ENCODE results near the gene TAOK3.

The TAOK3 gene

DNA sequence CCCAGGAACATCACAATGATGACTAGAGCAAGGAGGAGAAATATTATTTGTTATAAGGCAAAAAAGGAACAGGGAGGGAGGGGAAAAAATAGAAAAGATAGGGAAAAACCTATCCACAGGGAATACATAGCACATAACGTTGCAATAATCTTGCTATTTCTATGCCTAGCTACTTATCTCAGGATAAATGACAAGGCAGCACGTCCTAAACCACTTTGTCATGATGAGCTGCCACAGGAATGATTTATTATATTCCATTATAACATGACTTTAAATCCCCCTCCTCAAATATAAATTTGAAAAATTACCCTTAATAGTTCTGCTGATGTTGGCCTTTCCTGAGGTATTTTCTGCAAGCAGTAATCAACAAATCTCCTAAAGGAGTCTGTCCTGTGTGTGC, 160.1 kb downstream of the TAOK3 start:
- no peak for DNase-seq (ENCODE audit: low spot score)

DNA sequence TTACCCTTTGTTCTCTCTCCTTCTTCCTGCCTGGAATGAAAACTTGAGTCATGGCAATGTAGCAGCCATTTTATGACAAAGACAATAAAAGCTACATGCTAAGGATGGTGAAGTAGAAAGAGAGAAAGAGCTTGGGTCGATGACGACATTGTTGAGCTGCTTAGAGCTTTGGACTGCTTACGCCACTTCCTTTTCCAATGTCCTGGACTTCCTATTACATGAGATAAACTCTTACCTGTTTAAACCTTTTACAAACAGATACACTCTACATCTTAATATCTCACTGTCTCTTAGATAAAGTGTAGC, 166.6 kb downstream of the TAOK3 start:
- no peak for DNase-seq (ENCODE audit: low spot score)

DNA sequence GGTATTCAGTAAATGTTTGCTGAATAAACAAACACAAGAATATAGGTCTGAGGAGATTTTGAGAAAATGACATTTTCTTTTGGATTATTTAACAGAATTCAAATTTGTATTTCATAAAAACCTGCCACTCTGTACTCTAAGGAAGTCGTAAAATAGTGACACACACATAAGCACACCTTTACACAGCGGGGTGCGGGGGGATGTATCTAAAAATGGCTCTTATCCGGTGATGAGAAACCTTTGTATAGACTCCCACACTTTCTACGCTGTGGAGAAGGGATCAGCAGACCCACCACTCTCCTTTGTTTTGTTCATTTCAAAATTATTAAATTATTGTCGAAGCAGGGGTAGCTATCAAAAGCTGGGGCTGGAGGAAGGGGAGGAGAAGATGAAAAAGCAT, 178.7 kb downstream of the TAOK3 start:
- DNase-seq (ENCODE audit: low spot score) = no peak

DNA sequence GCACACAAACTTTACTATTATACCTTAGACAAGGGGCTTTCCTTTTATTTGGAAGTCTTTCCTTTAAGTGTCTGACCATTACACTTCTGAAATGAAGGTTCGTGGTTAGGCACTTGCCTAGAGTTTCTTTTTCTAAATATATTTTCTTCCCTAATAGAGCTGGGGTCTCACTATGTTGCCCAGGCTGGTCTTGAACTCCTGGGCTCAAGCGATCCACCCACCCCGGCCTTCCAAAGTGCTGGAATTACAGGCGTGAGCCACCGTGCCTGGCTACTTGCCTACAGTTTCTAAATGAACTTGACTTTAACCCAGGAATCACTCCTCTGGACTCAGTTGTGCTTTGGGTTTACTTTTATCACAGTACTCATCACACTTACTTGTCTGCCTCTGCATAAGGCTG, 179.2 kb downstream of the TAOK3 start:
- no peak for DNase-seq (ENCODE audit: low spot score)

DNA sequence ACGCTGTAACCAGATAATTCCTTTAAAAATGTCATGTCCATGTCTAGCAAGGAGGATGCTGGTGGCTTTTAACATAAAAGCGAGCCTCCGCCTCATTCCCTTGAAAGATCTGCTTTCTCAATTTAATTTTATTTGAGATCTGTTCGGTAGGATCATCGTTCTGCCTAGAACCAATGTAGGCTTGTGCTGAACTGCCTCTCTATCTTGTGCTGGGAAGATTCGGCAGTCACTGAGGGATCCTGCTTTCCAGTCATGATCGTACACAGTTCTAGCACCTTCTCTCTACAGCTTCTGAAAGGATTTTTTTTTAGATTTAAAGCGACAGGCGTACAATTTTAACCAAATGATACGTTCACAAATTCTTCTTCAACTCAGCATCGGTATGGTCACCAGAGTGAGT, 182.4 kb downstream of the TAOK3 start:
- DNase-seq (ENCODE audit: low spot score) = peak; percentile 10

DNA sequence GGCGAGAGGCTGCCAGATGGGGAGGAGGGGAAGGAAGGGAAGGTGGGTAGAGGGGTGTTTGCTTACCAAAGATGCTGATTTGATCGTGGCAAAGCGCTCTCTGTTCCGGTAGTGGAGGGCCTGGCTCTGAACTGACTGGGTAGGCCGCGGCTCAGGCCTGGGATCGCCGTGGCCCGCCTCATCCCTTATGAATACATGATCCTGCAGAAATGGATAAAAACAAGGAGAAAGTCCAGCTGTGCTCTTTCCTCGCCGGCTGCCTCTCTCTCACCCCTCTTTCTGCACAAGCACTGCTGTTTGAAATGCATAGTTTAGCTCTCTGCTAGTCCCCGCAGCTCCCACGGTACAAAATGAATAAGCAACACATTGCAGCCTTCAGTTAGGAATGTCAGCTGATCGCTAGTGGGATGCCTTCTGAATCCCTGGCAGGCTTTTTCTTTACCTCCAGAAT, 182.9 kb downstream of the TAOK3 start:
- peak; percentile 44 for DNase-seq (ENCODE audit: low spot score)

DNA sequence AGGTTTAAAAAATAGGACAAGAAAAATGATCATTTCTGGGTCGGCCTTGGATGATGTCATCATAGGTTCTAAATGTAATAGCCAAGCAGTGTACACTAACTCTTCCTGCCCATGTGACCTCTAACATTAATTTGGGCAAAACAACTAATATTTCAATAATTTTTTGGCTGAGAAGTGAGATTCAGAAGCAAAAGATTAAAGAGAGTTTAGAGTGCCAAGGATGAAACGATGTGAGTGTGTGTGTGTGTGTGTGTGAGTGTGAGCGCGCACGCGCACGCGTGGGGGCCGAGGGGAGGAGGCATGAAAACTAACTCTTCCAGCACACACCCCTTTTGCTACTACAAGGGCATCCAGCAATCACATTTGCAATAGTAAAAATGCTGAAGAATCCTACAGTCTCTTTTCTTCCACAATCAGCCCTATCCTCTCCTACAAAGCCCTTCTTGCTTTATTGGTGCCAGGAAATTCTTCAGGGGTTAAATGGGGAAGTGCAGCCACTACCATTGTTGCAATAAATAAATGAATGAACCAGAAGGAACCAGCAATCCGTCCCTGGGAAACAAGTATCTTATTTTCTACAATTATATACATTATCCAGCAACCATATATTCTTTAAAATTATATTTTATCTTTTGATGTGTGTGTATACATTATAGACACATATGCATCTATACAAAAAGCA, 183.9 kb downstream of the TAOK3 start:
- DNase-seq (ENCODE audit: low spot score) = peak; percentile 56

DNA sequence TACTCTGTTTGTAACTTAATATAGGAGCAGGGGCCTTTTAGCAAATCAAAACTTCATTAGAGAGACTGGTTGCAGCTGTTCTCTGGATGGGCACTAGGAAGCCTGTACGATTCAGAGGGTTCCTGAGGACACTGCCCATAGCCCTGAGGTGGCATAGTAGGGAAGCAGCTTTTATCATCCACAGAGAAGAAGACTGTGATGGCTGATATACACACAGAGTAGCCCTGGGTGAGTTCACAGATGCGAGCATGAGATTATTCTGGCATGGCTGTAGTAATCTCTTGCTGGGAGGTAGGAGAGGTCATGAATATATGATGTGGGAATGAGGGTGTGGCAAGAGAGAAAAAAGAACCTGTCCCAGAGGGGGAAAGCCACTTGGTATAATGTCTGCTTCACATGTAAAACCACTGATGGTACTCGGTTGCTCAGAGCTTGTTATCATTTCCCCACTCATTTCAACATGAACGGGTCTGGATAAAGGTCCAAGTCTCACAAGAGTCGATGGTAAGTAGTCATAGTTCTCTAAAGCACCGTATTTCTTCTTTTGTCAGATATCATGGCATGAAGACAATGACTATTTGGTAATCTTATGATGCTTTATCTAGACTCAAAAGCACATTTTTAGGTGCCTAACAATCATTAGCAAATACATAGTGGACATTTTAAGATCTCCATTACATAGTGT, 184.8 kb downstream of the TAOK3 start:
- DNase-seq (ENCODE audit: low spot score) = no peak

DNA sequence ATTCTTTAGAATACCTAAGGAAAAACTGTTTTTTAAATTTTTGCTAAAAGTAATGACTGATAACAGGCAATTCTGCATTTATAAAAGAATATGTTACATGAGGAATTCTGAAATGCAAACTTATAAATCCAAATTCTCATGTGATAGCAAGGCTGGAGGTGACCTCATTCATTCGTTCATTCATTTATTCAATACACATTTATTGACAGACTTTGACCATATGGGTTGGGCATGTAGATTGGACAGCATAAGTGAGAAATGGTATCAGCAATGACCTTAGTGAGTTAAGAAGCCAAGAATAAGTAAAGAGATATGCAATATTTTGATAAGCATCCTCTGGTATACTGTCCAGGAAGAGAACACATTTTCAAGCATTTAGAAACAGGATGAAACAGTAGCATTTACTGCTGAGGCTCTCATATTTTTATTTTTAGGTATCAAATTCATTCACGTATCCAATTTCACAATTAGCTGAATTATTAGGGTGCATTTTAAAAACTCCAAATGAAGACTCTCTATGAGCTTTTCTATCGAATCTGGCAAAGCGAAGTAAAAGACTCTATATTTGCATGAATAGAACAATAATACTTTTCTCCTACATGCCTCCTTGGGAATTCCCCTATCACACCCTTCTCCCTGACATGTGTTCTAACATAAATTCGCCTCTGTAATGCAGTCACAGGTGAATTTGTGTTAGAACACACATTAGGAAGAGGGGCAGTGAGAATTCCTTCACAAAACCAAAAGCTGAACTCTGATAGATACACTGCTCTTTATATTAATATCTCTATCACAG, 186.9 kb downstream of the TAOK3 start:
- no peak for DNase-seq (ENCODE audit: low spot score)

DNA sequence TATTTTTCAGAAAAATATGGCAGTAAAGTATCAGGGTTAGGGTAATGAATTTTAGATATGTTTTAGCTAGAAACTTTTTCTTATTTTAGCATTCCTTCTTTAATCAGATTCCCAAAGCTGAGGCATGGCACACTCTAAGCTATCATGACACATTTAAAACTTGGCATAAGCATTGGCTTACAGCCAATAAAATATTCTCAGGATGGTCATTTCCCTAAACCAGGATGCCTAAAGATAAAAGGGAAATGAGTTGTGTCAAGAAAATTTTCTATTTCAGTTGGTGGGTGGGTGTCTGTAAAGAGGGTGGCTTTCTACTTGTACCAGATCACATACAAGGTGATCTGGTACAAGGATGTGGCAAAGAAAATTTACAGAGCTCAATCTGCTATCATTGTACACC, 189.0 kb downstream of the TAOK3 start:
- DNase-seq (ENCODE audit: low spot score) = no peak

DNA sequence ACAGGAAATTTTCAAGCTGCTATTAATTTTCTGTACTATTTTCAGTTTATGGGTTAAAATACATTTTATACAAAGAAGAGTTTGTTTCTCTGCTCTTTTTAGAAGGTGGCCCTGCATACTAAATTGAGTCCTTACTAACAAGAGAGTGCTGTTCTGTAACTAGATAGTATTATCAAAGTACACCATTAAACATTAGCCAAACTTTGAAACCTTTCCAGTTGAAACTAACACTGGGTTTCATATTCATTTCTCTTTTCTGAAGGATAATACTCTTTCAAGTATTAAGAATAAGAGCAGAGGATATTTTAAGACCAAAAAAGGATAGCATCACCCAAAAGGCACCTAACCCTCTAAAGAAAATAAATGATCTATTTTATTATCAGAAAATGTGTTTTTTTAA, 189.6 kb downstream of the TAOK3 start:
- no peak for DNase-seq (ENCODE audit: low spot score)

DNA sequence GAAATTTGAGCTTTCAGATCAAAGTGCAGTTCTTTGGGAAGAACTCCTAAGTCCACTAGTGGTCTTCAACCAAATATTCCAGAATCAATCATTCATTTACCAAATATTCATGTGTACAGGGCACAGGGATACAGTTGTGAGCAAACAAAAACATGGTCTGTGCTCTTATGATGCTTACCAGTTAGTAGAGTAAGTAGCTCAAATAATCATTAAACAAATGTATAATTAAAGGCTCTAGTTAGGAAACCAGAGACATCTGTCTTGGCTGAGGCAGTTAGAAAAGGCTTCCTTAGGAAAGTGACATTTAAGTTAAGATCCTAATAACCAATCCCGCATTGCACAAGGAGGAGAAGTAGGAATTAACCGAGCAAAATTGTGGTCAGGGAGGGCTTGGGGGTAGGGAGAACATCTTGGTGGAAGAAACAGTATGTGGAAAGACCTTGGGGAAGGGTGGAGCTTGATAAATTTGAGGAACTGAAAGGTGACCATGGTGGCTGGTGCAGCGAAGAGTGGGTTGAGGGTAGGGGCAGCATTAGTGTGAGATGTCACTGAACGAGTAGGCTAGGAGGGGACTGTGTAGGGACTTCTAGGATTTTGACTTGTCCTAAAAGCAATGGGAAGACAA, 196.8 kb downstream of the TAOK3 start:
- no peak for DNase-seq (ENCODE audit: low spot score)

DNA sequence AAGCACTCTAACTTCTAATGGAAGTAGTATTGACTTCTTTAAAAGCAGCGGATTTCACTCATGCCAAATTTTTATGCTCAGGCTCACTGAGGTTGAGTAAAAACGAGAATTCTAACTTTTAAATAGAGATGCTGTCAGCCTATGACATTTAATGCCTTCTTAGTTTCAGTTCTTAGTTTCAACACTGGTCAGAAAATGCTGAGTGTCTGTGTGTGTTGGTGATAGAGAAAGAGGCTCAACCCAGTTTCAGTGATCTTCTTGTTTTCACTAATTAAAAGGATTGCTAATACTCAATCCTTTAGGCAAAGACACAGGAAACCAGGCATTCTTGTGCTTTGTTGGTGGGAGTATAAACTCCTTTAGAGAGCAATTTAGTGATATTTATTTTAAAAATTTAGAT, 205.8 kb downstream of the TAOK3 start:
- DNase-seq (ENCODE audit: low spot score) = no peak

DNA sequence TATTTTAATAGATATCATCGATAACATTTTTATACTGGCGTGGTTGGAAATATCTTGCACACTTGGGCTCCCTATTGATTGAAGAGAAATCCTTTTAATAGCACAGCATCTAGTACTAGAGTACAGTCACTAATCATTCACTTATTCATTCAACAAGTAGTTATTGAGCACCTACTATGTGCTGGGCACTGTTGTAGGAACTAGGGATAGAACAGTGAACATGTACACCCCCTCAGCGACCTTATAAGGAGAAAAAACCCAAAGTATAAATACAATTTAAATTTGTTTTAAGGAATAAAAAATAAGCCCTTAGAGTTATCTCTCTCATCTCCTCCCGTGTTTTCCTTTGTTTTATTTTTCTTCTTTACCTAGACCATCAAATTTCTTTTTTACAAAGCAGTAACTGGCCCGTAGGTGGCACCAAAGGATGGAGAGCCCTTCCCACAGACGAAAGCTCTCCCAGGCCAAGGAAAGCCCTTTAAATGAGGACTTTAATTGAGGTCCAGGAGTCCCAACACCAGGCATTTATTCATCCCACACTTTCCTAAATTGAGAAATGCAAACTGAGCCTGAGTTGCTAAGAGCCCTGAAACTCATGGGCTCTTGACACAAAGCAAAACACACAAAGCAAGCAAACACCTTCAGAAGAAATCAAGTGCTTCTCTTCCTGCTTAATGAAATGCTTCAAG, 207.8 kb downstream of the TAOK3 start:
- peak; percentile 25 for DNase-seq (ENCODE audit: low spot score)

DNA sequence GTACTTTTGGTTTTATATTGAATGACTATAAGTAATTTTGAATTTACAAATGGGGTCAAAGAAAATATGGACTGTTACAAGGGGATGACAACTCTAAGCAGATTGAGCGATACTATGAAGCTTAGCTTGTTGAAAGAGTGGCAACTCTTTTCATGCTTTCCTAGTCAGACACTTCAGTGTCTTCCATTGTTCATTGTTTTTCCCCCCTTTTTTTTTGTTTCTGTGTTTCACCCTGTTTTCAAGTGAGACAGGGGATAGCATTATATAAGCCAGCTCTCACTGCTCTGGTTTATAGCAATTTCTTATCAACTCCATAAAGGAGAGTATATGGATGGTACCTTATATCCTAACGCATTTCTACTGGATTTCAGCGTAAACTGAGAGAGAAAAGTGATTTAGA, 212.2 kb downstream of the TAOK3 start:
- DNase-seq (ENCODE audit: low spot score) = no peak

DNA sequence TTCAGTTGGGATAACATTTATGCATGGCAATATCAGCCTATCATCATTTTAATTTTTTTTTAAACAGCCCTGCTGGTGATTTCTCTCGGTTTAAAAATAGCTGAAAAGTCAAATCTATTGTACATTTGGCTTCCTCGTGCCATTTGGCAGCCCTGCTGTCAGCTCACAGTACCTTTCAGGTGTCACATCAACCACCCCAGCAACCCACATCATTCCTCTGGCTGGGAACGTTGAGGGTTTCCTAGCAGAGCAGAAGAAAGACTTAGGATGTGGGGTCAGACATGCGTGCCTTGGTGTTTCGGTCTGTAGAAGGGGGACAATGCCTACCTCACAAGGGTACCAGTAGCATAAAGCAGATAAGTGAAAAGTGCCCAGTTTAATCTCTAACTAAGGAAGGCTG, 221.0 kb downstream of the TAOK3 start:
- no peak for DNase-seq (ENCODE audit: low spot score)

DNA sequence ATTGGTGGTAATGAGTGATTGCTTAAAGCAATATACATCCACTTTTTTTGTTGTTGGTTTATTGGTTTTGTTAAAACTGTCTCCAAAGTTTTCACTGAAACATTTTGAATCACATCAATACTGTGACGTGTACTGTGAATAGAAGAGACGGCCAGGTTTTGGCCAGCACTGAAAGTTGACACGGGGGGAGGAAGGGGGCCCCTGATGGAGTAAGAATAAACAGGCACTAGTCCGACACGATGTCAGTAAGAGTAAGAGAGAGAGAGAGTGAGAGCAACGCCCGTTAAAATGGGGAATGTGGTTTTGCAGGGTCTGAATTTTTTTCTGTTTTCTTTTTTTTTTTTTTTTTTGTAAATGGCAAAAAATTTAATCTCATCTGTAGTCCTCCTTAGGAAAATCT, 222.1 kb downstream of the TAOK3 start:
- DNase-seq (ENCODE audit: low spot score) = no peak

DNA sequence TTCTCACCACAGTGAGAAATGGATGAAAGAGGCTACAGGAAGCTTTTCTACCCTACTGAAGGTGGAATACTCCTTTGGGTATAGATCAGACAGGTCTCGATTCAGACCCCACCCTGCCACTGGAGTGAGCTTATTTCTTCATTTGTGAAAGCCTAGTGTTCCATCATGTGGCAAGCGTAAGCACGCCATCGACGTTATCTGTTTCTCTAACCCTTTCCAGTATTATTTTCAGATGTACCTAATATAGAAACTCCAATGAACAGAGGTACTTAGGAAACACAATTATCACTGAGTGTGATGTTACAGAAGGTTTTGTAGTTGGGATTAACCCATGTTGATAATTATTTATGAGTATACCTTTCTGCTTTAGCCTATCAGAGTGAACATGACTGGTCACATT, 224.4 kb downstream of the TAOK3 start:
- no peak for DNase-seq (ENCODE audit: low spot score)

DNA sequence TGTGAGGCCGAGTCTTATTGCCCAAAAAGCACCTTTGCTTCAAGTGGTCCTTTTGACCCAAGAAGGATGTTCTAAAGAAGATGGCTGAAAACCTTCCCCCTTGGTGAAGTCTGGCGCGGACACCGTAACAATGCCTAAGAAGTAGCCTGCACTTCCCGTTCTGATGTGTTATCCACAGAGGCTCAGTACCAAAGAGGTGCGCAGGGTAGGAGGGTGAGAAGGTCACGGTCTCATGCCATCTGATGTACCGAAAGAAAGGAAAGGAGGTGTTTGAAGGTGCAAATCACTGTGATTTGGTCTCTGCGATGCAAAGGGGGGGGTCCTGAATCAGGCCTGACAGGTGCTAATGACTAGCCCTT, 226.9 kb downstream of the TAOK3 start:
- DNase-seq (ENCODE audit: low spot score) = no peak

DNA sequence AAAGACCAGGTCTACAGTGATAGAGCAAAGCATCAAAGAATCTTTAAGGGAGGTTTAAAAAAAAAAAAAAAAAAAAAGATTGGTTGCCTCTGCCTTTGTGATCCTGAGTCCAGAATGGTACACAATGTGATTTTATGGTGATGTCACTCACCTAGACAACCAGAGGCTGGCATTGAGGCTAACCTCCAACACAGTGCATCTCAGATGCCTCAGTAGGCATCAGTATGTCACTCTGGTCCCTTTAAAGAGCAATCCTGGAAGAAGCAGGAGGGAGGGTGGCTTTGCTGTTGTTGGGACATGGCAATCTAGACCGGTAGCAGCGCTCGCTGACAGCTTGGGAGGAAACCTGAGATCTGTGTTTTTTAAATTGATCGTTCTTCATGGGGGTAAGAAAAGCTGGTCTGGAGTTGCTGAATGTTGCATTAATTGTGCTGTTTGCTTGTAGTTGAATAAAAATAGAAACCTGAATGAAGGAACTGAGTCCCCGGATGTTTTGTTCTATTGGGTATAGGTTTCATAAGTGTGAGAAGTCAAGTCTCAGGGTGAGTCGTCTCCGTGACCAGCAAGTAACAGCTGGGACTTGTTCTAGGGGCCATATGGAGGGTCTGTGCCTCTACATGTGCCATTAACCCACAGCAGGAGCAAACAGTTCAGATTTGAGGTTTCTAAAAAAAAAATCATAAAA, 227.5 kb downstream of the TAOK3 start:
- DNase-seq (ENCODE audit: low spot score) = no peak

DNA sequence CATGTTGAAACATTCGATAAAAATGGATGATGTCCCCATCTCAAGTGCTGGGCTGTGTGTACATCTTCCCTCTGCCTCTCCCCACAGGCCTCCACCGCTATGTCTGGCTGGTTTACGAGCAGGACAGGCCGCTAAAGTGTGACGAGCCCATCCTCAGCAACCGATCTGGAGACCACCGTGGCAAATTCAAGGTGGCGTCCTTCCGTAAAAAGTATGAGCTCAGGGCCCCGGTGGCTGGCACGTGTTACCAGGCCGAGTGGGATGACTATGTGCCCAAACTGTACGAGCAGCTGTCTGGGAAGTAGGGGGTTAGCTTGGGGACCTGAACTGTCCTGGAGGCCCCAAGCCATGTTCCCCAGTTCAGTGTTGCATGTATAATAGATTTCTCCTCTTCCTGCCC, 228.2 kb downstream of the TAOK3 start:
- no peak for DNase-seq (ENCODE audit: low spot score)

DNA sequence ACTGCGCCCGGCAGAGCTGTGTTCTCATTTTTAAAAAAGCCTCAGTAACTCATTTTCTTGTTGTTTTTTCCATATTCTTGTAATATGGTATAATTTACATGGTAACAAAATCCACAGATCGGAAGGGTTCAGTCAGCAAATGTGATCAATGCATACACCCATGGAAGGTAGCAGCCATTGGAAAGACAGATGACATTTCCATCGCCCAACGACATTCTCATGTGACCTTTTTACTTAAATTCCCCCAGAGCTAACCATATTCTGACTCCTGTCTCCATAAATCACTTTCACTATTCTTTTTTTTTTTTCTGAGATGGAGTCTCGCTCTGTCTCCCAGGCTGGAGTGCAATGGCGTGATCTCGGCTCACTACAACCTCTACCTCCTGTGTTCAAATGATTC, 231.9 kb downstream of the TAOK3 start:
- no peak for DNase-seq (ENCODE audit: low spot score)

All from AG08396 (cell line).